Osteoblast (primary cell): ENCODE data around the gene MBOAT1. TPM values are rescaled to one million over a fixed set of nuclear protein-coding genes. Genes with fewer than 3 reads are reported as not detected.

Experiments
- DNase-seq: peaks from one replicate; pipeline ENCODE4 v3.0.0; 2011; ENCODE audit warnings: low spot score, mixed read lengths; ENCODE audit not compliant: insufficient read length; ENCODE audit errors: missing footprints
- H2AFZ ChIP-seq: 2 replicates; pipeline ENCODE4 v1.6.0; 2011; ENCODE audit warnings: mild to moderate bottlenecking, low read length
- H3K27ac ChIP-seq: 2 replicates; pipeline ENCODE4 v1.5.1; 2011; ENCODE audit warnings: mild to moderate bottlenecking, low read depth, low read length, moderate library complexity
- H3K27me3 ChIP-seq: 2 replicates; pipeline ENCODE4 v1.6.0; 2012; ENCODE audit warnings: mild to moderate bottlenecking, control low read depth, inconsistent platforms, low read length, moderate library complexity; ENCODE audit not compliant: insufficient read depth
- H3K36me3 ChIP-seq: 2 replicates; pipeline ENCODE4 v1.5.1; 2011; ENCODE audit warnings: mild to moderate bottlenecking, low read length, control low read depth, moderate library complexity; ENCODE audit not compliant: insufficient read depth
- H3K4me1 ChIP-seq: 2 replicates; pipeline ENCODE4 v1.5.1; 2011; ENCODE audit warnings: mild to moderate bottlenecking, low read length, control low read depth, moderate library complexity; ENCODE audit not compliant: insufficient read depth
- H3K4me2 ChIP-seq: 2 replicates; pipeline ENCODE4 v1.6.0; 2011; ENCODE audit warnings: mild to moderate bottlenecking, low read length; ENCODE audit not compliant: insufficient read depth
- H3K4me3 ChIP-seq: fragments of 200-600 bp; sonication (generic); 3 replicates; pipeline ENCODE4 v1.5.1; 2012; ENCODE audit warnings: mild to moderate bottlenecking, low read length, inconsistent platforms; ENCODE audit not compliant: insufficient read depth
- H3K79me2 ChIP-seq: 2 replicates; pipeline ENCODE4 v1.6.0; 2012; ENCODE audit warnings: mild to moderate bottlenecking, low read length, control low read depth, inconsistent platforms; ENCODE audit not compliant: insufficient read depth
- H3K9me3 ChIP-seq: 2 replicates; pipeline ENCODE4 v1.5.1; 2011; ENCODE audit warnings: low read depth, low read length, control low read depth
- H4K20me1 ChIP-seq: 2 replicates; pipeline ENCODE4 v1.6.0; 2012; ENCODE audit warnings: mild to moderate bottlenecking, low read length, control low read depth; ENCODE audit not compliant: insufficient read depth
- total RNA-seq: library from RNA; depleted of rRNA; stranded (reverse); fragments of >200 nt; gene quantifications from 2 replicates; pipeline ENCODE4 v1.2.3, GENCODE V29; 2012
- TF ChIP-seq, protein P1 (sequence below): IDR thresholded peaks from 2 replicates; pipeline ENCODE4 v1.5.1; 2011; ENCODE audit warnings: mild to moderate bottlenecking, low read depth, low read length, moderate library complexity; ENCODE audit errors: extremely low read depth

Gene MBOAT1
- total RNA-seq, 1 donor = 1.4 TPM

DNA sequence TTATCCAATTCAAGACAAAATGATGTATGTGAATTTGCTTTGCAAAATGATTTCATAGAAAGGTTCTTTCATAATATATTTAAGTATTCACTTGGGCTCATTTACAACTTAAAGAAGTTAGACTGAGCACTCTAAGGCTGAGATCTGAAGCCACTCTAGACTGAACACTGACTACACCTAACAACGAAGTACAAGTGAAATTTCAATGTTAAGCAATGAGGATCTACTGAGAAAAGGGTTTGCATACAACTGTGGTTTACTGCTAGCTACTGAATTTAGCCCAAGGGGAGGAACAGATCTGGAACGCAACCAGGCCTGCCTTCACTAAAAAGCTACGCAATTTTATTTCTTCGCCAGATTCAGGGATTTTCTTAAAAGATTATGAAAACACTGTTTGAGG is 106.4 kb downstream of the MBOAT1 start:
- Histone ChIP-seq H3K27me3 (no peaks in the 10 kb centered on the region), H4K20me1 (no peaks in the 10 kb centered on the region), H3K4me3 (no peak overlapping the region), H3K27ac (no peak overlapping the region), H3K4me2 (no peak overlapping the region), H3K36me3 (no peaks in the 10 kb centered on the region), H2AFZ (no peak overlapping the region), H3K4me1 (no peaks in the 10 kb centered on the region), H3K79me2 (no peaks in the 10 kb centered on the region), H3K9me3 (no peaks in the 10 kb centered on the region)
- DNase-seq = no peak
- TF ChIP-seq, protein P1, sequence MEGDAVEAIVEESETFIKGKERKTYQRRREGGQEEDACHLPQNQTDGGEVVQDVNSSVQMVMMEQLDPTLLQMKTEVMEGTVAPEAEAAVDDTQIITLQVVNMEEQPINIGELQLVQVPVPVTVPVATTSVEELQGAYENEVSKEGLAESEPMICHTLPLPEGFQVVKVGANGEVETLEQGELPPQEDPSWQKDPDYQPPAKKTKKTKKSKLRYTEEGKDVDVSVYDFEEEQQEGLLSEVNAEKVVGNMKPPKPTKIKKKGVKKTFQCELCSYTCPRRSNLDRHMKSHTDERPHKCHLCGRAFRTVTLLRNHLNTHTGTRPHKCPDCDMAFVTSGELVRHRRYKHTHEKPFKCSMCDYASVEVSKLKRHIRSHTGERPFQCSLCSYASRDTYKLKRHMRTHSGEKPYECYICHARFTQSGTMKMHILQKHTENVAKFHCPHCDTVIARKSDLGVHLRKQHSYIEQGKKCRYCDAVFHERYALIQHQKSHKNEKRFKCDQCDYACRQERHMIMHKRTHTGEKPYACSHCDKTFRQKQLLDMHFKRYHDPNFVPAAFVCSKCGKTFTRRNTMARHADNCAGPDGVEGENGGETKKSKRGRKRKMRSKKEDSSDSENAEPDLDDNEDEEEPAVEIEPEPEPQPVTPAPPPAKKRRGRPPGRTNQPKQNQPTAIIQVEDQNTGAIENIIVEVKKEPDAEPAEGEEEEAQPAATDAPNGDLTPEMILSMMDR = no peak

GRCh38 chr6:20104696-20105095 is 107.6 kb downstream of the MBOAT1 start:
- H2AFZ ChIP-seq = no peak overlapping the region
- no peaks in the 10 kb centered on the region for H4K20me1 ChIP-seq
- H3K27me3 ChIP-seq = no peaks in the 10 kb centered on the region
- no peak overlapping the region for H3K4me3 ChIP-seq
- no peaks in the 10 kb centered on the region for H3K79me2 ChIP-seq
- no peaks in the 10 kb centered on the region for H3K9me3 ChIP-seq
- TF ChIP-seq, protein P1 = no peak
- H3K4me1 ChIP-seq = no peaks in the 10 kb centered on the region
- no peak overlapping the region for H3K27ac ChIP-seq
- no peak overlapping the region for H3K4me2 ChIP-seq
- no peak for DNase-seq
- H3K36me3 ChIP-seq = no peaks in the 10 kb centered on the region

DNA sequence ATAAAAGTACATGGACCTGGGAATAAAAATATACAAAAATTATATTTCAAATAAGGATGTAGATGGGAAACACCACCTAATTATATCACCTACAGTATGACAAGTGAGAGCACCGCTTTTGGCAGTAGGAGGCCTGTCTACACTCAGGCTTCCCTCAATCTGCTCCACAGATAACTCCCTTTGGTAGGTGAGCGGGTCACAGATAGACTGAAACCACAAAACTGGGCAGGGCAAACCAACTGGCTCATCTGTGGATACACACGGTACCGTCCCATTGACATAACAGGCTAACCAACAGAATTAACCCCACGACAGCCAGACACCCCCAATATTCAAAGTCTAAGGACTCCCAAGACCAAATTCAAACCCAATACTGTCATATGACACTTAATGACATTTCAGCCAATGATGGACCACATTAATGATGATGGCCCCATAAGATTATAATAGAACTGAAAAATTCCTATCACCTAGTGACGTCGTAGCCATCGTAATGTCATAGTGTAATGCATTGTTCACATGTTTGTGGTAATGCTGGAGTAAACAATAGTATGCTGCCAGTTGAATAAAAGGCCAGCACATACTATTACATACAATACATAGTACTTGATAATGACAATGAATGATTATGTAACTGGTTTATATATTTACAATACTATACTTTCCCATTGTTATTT is 109.7 kb downstream of the MBOAT1 start:
- no peak for DNase-seq
- TF ChIP-seq, protein P1 = no peak
- no peak overlapping the region for H3K4me2 ChIP-seq
- no peaks in the 10 kb centered on the region for H3K4me1 ChIP-seq
- H4K20me1 ChIP-seq = no peaks in the 10 kb centered on the region
- H3K4me3 ChIP-seq = no peak overlapping the region
- H3K27me3 ChIP-seq = no peaks in the 10 kb centered on the region
- H3K36me3 ChIP-seq = no peaks in the 10 kb centered on the region
- no peak overlapping the region for H2AFZ ChIP-seq
- no peak overlapping the region for H3K27ac ChIP-seq
- H3K9me3 ChIP-seq = no peaks in the 10 kb centered on the region
- no peaks in the 10 kb centered on the region for H3K79me2 ChIP-seq

DNA sequence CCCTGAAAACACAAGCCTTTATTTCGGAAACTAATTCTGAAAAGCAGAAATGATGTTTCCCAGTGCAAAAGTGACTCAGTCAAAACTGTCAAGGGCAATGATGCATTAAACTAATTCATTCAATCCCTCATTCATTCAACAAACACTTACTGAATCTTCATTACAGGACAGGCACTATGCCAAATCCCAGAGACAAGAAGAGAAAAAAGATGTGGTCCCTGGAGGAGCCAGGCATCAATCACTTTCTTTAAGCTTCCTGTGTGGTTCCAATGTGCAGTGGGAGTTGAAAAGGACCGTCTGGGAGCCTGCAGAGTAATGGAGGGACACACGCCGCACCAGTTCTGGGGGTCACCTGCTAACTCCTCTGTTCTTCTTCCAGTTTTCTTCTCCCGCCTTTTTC is 113.1 kb downstream of the MBOAT1 start:
- no peaks in the 10 kb centered on the region for H3K4me1 ChIP-seq
- no peak overlapping the region for H3K4me3 ChIP-seq
- no peak overlapping the region for H3K27ac ChIP-seq
- no peak overlapping the region for H3K4me2 ChIP-seq
- no peaks in the 10 kb centered on the region for H3K9me3 ChIP-seq
- no peaks in the 10 kb centered on the region for H4K20me1 ChIP-seq
- TF ChIP-seq, protein P1 = no peak
- H3K36me3 ChIP-seq = no peaks in the 10 kb centered on the region
- no peaks in the 10 kb centered on the region for H3K79me2 ChIP-seq
- DNase-seq = no peak
- no peaks in the 10 kb centered on the region for H3K27me3 ChIP-seq
- H2AFZ ChIP-seq = no peak overlapping the region
